ENCODE results near the gene ADRA2B.

Gene ADRA2B

DNA sequence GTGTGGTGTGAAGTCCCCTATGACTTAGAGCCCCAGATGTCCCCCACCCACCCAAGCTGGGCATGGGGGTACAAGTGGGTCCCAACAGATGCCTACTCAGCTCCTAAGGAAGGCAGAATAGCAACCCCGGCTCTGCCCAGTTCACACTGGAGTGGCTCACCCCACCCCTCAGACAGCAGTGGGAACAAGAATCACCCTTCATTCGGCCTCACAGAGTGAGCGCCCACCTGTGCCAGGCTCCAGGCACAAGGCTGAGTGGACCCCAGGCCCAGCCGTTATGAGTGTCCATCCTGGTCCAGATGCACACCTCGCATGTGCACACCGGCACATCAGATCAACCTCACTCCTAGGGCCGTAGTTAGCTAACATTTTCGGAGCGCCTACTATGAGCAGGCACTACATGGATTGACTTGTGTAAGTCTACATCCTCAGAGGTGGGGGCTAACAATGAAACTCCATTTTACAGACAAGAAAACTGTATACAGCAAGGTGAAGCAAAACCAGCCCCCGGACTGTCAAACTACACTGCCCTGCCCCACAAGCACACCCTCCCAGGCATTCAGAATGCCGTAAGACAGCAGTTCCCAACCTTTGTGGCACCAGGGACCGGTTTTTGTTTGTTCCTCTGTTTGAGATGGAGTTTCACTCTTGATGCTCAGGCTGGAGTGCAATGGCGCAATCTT lies 24.7 kb upstream of the ADRA2B start:
- ChIA-PET CTCF (interaction anchor here (0.5 to 1.1 kb wide), 2 partner anchors 33 to 92 kb away, joined by 3 to 5 read pairs; no protein-coding TSS in a partner anchor), POLR2A (interaction anchor here (0.6 to 1.0 kb wide), 2 partner anchors 67 to 125 kb away, joined by 3 read pairs; partner anchors contain the start of genes CIAO1, STARD7 and TMEM127)
- no peak for DNase-seq (ENCODE audit: extremely low spot score)
- TF ChIP-seq ARNT (IDR thresholded peaks at IDR 0.05) (no peak), SUZ12 (IDR thresholded peaks at IDR 0.05) (no peak), ZNF384 (IDR thresholded peaks at IDR 0.05) (no peak), ELF4 (IDR thresholded peaks at IDR 0.05) (no peak)

DNA sequence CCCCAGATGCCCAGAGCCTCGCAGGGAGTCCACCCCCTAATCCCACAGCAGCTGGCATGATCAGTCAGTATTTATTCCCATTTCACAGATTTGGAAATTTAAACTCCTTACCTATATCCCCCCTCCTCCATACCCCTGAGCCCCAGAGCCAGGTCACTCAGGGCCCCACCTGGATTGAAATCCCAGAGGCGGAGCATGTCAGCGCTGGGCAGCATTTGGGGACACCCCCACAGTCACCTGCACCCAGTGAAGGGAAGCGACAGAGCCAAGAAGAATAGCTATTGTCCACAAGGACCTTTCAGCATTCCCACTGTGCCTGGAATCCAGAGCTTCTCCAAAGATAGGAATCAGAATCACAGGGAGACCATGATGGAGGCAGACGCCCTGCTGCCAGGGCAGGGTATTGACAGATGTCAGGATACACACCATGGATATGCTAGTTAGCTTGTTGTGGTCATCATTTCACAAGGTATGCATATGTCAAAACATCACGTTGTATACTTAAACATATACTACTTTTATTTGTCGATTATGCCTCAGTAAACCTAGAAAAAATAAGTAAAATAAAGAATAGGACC lies 22.9 kb upstream of the ADRA2B start:
- no peak for TF ChIP-seq CTBP1 (IDR thresholded peaks at IDR 0.05; ENCODE audit: borderline replicate concordance)
- TF ChIP-seq ARNT (IDR thresholded peaks at IDR 0.05) = no peak
- TF ChIP-seq, protein P1, sequence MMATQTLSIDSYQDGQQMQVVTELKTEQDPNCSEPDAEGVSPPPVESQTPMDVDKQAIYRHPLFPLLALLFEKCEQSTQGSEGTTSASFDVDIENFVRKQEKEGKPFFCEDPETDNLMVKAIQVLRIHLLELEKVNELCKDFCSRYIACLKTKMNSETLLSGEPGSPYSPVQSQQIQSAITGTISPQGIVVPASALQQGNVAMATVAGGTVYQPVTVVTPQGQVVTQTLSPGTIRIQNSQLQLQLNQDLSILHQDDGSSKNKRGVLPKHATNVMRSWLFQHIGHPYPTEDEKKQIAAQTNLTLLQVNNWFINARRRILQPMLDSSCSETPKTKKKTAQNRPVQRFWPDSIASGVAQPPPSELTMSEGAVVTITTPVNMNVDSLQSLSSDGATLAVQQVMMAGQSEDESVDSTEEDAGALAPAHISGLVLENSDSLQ (IDR thresholded peaks at IDR 0.05) = no peak
- TF ChIP-seq SUZ12 (IDR thresholded peaks at IDR 0.05) = no peak
- TF ChIP-seq SP1 (IDR thresholded peaks at IDR 0.05) = no peak
- TF ChIP-seq LEF1 (IDR thresholded peaks at IDR 0.05; ENCODE audit: borderline replicate concordance) = no peak
- TF ChIP-seq FOXA1 (IDR thresholded peaks at IDR 0.05) = no peak
- TF ChIP-seq BHLHE40 (IDR thresholded peaks at IDR 0.05; ENCODE audit: borderline replicate concordance) = no peak
- DNase-seq (ENCODE audit: extremely low spot score) = no peak
- CTCF ChIA-PET = interaction anchor here (1.1 to 4.4 kb wide), 2 partner anchors 9 to 35 kb away, joined by 3 to 40 read pairs; no protein-coding TSS in a partner anchor
- POLR2A ChIA-PET = interaction anchor here (2.8 kb wide), 1 partner anchor 69 kb away, joined by 12 read pairs; the partner anchor contains the start of gene STARD7

DNA sequence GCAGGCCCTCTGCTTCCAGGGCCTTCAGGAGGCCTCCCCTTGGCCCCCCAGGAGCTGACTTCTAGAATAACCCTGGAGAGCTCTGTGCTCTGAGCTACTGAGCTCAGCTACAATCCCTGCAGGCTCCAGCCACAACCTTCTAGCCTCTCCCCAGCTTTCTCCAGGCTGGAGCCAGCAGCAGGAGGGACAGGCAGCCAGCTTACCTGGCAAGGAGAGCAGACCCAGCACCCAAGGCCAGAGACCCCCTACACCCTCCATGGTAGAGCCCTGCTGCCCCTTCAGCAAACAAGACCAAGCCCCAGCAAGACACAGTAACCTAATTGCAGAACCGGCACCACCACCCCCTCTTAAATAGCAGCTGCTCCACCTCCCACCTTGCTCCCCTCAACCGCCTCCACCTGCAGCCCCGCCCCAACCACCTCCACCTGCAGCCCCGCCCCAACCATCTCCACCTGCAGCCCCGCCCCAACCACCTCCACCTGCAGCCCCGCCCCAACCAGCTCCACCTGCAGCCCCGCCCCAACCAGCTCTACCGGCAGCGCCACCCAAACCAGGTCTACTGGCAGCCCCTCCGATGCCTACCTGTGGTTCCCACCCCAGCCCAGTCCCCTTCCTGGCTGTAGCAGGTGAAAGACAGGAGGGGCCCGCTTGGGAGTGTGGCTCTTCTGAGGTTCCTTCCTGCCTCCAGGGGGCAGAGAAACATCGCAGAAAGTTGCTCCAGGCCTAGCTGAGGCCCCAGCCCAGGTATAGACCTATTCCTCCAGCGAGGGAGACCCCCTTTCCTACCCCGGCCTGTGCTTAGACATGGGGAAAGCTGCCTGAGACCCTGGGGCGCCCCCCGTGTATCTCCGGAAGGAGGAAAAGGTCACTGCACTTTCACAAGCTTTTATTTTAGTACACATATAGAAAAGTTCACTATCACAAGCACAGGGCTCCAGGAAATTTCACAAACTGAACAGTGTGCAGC lies 22.1 kb upstream of the ADRA2B start, which contains the start of gene ASTL:
Gene ASTL (minus strand): TSS at position 324 of the 967 bp plus-strand sequence. CDS start 66 bp downstream, at position 258.
- DNase-seq (ENCODE audit: extremely low spot score) = peak; percentile 59
- ChIA-PET CTCF (interaction anchor here (1.1 to 4.4 kb wide), 2 partner anchors 10 to 36 kb away, joined by 3 to 40 read pairs; no protein-coding TSS in a partner anchor), POLR2A (interaction anchor here (2.8 kb wide), 1 partner anchor 70 kb away, joined by 12 read pairs; the partner anchor contains the start of gene STARD7)
- no peak for TF ChIP-seq L3MBTL2 (conservative IDR thresholded peaks at IDR 0.05)
- TF ChIP-seq ZNF384 (IDR thresholded peaks at IDR 0.05) = no peak
- no peak for TF ChIP-seq FOXA1 (IDR thresholded peaks at IDR 0.05)
- TF ChIP-seq TARDBP (IDR thresholded peaks at IDR 0.05) = no peak
- TF ChIP-seq, protein P1 (IDR thresholded peaks at IDR 0.05) = no peak
- no peak for TF ChIP-seq FOXK2 (IDR thresholded peaks at IDR 0.05)
- no peak for TF ChIP-seq SUZ12 (IDR thresholded peaks at IDR 0.05)
- TF ChIP-seq ARNT (IDR thresholded peaks at IDR 0.05) = no peak
- TF ChIP-seq CTBP1 (IDR thresholded peaks at IDR 0.05; ENCODE audit: borderline replicate concordance) = no peak
- no peak for TF ChIP-seq SP1 (IDR thresholded peaks at IDR 0.05)
- no peak for TF ChIP-seq FOXM1 (IDR thresholded peaks at IDR 0.05; ENCODE audit: borderline replicate concordance)

DNA sequence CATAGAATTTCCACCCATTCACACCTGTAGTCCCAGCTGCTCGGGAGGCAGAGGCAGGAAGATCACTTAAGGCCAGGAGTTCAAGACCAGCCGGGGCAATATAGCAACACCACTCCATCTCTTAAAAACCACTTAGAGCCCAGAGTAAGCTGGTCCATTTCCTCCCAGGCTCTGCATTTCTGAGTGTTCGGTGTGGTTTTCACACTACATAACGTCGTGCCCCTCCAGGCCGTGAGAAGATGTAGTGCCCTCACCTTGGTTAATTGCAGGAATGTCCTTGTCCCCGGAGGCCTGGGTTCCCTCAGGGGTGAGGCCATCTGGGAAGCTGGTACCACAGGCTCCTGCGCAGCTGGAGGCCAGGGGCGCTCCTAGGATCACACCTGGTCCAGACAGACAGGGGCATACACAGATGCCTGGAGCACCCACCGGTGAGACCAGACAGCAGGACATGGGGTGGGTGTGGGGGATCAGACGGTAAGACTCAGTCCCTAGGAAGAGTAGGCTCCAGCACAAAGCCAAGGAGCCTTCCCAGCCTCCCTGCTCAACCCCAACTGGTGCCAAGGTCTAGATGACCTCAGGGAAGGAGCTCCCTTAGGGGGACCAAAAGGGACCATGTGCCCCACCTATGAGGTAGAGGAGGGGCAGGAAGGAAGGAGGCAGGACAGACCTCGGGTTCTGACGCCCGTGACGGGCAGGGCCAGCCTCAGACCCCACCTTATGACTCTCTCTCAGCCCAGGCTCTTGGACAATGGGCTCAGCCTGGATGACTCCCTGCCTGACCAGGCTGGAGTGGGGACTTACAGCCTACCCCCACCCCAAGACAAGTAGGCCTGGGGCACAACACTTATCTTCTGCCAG lies 21.2 kb upstream of the ADRA2B start:
- no peak for DNase-seq (ENCODE audit: extremely low spot score)
- ChIA-PET CTCF (interaction anchor here (0.6 to 4.4 kb wide), 3 partner anchors 37 to 1262 kb away, joined by 3 to 40 read pairs (median 3); no protein-coding TSS in a partner anchor), POLR2A (interaction anchor here (2.8 kb wide), 1 partner anchor 71 kb away, joined by 12 read pairs; the partner anchor contains the start of gene STARD7)
- TF ChIP-seq, protein P1 (IDR thresholded peaks at IDR 0.05) = no peak
- TF ChIP-seq CTBP1 (IDR thresholded peaks at IDR 0.05; ENCODE audit: borderline replicate concordance) = no peak
- no peak for TF ChIP-seq ARNT (IDR thresholded peaks at IDR 0.05)
- no peak for TF ChIP-seq SUZ12 (IDR thresholded peaks at IDR 0.05)
- no peak for TF ChIP-seq BHLHE40 (IDR thresholded peaks at IDR 0.05; ENCODE audit: borderline replicate concordance)
- TF ChIP-seq ZNF384 (IDR thresholded peaks at IDR 0.05) = no peak
- TF ChIP-seq FOXA1 (IDR thresholded peaks at IDR 0.05) = no peak
- no peak for TF ChIP-seq FOXM1 (IDR thresholded peaks at IDR 0.05; ENCODE audit: borderline replicate concordance)
- TF ChIP-seq TARDBP (IDR thresholded peaks at IDR 0.05) = no peak
- TF ChIP-seq ELF4 (IDR thresholded peaks at IDR 0.05) = no peak
- no peak for TF ChIP-seq L3MBTL2 (conservative IDR thresholded peaks at IDR 0.05)
- no peak for TF ChIP-seq FOXK2 (IDR thresholded peaks at IDR 0.05)
- TF ChIP-seq LEF1 (IDR thresholded peaks at IDR 0.05; ENCODE audit: borderline replicate concordance) = no peak
- TF ChIP-seq NFRKB (IDR thresholded peaks at IDR 0.05) = no peak
- TF ChIP-seq HDGF (IDR thresholded peaks at IDR 0.05; ENCODE audit: borderline replicate concordance) = no peak
- no peak for TF ChIP-seq SP1 (IDR thresholded peaks at IDR 0.05)

All from HEK293T (cell line).